BLaER1 (cell line): Measurements from ENCODE around the gene YAF2.

ENCODE experiments used
- H3K27ac ChIP-seq: shearing (Covaris generic); formaldehyde crosslinking; 2 replicates; pipeline ENCODE4 v1.8.1; 2022
- H3K27me3 ChIP-seq: shearing (Covaris generic); formaldehyde crosslinking; 2 replicates; pipeline ENCODE4 v1.8.1; 2022
- H3K36me3 ChIP-seq: shearing (Covaris generic); formaldehyde crosslinking; 2 replicates; pipeline ENCODE4 v1.8.1; 2022
- H3K4me1 ChIP-seq: shearing (Covaris generic); formaldehyde crosslinking; 2 replicates; pipeline ENCODE4 v1.8.1; 2022
- H3K4me2 ChIP-seq: shearing (Covaris generic); formaldehyde crosslinking; 2 replicates; pipeline ENCODE4 v1.8.1; 2022
- H3K4me3 ChIP-seq: shearing (Covaris generic); formaldehyde crosslinking; 2 replicates; pipeline ENCODE4 v1.8.1; 2022
- H3K9ac ChIP-seq: shearing (Covaris generic); formaldehyde crosslinking; 2 replicates; pipeline ENCODE4 v1.8.1; 2022
- H3K9me3 ChIP-seq: shearing (Covaris generic); formaldehyde crosslinking; 2 replicates; pipeline ENCODE4 v1.8.1; 2022
- H4K20me1 ChIP-seq: shearing (Covaris generic); formaldehyde crosslinking; 2 replicates; pipeline ENCODE4 v1.8.1; 2022
- Cebpa-rat ChIP-seq: shearing (Covaris generic); IDR thresholded peaks from 2 replicates; pipeline ENCODE4 v1.8.1; 2022

The YAF2 gene

GRCh38 chr12:42277396-42278127, 39.5 kb upstream of the YAF2 start:
- Histone ChIP-seq H3K27ac (no peak overlapping the region), H3K9ac (no peak overlapping the region), H3K4me2 (no peak overlapping the region), H3K9me3 (peaks cover 6% of the 10 kb centered on the region), H3K4me3 (no peak overlapping the region), H3K36me3 (no peaks in the 10 kb centered on the region), H3K27me3 (no peaks in the 10 kb centered on the region), H4K20me1 (no peaks in the 10 kb centered on the region), H3K4me1 (no peaks in the 10 kb centered on the region)
- no peak for TF ChIP-seq Cebpa-rat

DNA sequence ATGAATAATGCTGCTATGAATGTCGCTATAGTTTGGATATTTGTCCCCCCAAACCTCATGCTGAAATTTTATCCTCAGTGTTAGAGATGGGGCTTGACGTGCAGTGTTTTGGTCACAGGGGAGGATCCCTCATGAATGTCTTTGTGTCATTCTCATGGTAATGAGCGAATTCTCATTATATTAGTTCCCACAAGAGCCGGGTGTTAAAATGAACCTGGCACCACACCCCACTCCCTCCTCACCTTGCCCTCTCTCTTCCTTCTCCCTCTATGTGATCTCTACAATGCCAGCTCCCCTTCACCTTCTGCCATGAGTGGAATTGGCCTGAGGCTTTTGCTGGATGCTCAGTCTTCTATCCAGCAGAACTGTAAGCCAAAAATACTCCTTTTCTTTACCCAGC, 37.5 kb upstream of the YAF2 start:
- H3K9me3 ChIP-seq: peaks cover 6% of the 10 kb centered on the region
- no peak overlapping the region for H3K27ac ChIP-seq
- no peaks in the 10 kb centered on the region for H3K36me3 ChIP-seq
- peaks cover 9% of the 10 kb centered on the region for H3K4me1 ChIP-seq
- no peak overlapping the region for H3K9ac ChIP-seq
- H4K20me1 ChIP-seq: no peaks in the 10 kb centered on the region
- H3K4me3 ChIP-seq: no peak overlapping the region
- no peaks in the 10 kb centered on the region for H3K27me3 ChIP-seq
- TF ChIP-seq Cebpa-rat: no peak
- H3K4me2 ChIP-seq: no peak overlapping the region

DNA sequence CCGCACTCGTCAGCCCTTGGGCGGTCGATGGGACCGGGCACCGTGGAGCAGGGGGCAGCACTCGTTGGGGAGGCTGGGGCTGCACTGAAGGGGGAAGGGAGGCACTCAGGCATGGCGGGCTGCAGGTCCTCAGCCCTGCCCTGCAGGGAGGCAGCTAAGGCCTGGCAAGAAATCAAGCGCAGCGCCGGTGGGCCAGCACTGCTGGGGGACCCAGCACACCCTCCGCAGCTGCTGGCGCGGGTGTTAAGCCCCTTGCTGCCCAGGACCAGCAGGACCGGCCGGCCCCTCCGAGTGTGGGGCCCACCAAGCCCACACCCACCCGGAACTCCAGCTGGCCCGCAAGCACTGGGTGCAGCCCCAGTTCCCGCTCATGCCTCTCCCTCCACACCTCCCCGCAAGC, 35.7 kb upstream of the YAF2 start:
- Histone ChIP-seq H3K4me3 (no peak overlapping the region), H4K20me1 (no peaks in the 10 kb centered on the region), H3K27me3 (no peaks in the 10 kb centered on the region), H3K27ac (no peak overlapping the region), H3K4me2 (no peak overlapping the region), H3K4me1 (peaks cover 12% of the 10 kb centered on the region), H3K9ac (no peak overlapping the region), H3K9me3 (peaks cover 6% of the 10 kb centered on the region), H3K36me3 (no peaks in the 10 kb centered on the region)
- no peak for TF ChIP-seq Cebpa-rat

DNA sequence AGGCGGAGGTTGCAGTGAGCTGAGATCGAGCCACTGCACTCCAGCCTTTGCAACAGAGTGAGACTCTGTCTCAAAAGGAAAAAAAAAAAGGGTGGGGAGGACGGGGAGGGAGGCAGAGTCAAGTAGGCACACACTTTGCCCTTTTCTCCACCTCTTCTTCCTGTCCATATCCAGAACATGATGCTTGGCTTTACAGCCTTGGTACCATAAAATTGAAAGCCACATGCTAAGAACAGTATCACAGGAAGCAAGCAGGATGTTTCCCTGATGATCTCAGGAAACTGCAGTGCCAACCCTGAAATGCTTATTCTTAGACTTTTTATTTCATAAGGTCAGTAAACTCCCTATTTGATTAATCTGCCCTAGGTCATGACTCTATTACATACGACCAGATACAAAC, 32.5 kb upstream of the YAF2 start:
- no peak for TF ChIP-seq Cebpa-rat
- no peaks in the 10 kb centered on the region for H3K36me3 ChIP-seq
- H3K4me2 ChIP-seq: peak overlapping the region; percentile 3; the same call in 1 of the 2 replicates
- no peak overlapping the region for H3K4me3 ChIP-seq
- H3K27ac ChIP-seq: no peak overlapping the region
- peaks cover 12% of the 10 kb centered on the region for H3K4me1 ChIP-seq
- H3K9ac ChIP-seq: no peak overlapping the region
- H3K9me3 ChIP-seq: peaks cover 18% of the 10 kb centered on the region
- no peaks in the 10 kb centered on the region for H4K20me1 ChIP-seq
- no peaks in the 10 kb centered on the region for H3K27me3 ChIP-seq

GRCh38 chr12:42267413-42268190, 29.6 kb upstream of the YAF2 start:
- Histone ChIP-seq H3K27me3 (no peaks in the 10 kb centered on the region), H3K27ac (no peak overlapping the region), H3K9me3 (peaks cover 12% of the 10 kb centered on the region), H3K4me3 (no peak overlapping the region), H3K4me2 (no peak overlapping the region), H3K36me3 (no peaks in the 10 kb centered on the region), H3K9ac (no peak overlapping the region), H4K20me1 (no peaks in the 10 kb centered on the region), H3K4me1 (peaks cover 12% of the 10 kb centered on the region)
- no peak for TF ChIP-seq Cebpa-rat

GRCh38 chr12:42266579-42267230, 28.7 kb upstream of the YAF2 start:
- TF ChIP-seq Cebpa-rat: no peak
- H3K4me3 ChIP-seq: no peak overlapping the region
- peaks cover 12% of the 10 kb centered on the region for H3K4me1 ChIP-seq
- no peaks in the 10 kb centered on the region for H3K36me3 ChIP-seq
- H3K9me3 ChIP-seq: peaks cover 12% of the 10 kb centered on the region
- no peak overlapping the region for H3K9ac ChIP-seq
- H3K4me2 ChIP-seq: no peak overlapping the region
- no peaks in the 10 kb centered on the region for H4K20me1 ChIP-seq
- H3K27ac ChIP-seq: no peak overlapping the region
- H3K27me3 ChIP-seq: no peaks in the 10 kb centered on the region

DNA sequence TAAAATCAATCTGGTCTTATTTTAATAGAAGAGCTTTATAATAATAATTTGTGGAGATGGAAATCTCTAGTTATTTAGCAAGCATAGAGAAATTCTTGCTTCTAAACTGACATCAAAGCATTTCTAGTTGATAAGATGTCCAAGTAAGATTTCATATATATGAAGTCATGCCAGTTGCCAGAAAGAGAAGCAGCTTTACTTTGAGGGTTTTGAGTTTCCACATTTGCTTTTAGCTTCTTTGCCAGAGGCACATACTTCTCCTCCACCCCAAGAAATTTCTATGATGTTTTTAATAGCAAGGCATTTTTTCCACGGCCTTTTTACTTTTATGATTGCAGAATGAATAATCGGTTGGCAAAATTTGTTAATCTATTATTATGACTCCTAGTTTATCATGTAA, 24.2 kb upstream of the YAF2 start:
- H4K20me1 ChIP-seq: no peaks in the 10 kb centered on the region
- H3K9me3 ChIP-seq: peaks cover 6% of the 10 kb centered on the region
- TF ChIP-seq Cebpa-rat: no peak
- H3K4me1 ChIP-seq: no peaks in the 10 kb centered on the region
- no peak overlapping the region for H3K4me2 ChIP-seq
- no peak overlapping the region for H3K4me3 ChIP-seq
- H3K36me3 ChIP-seq: no peaks in the 10 kb centered on the region
- no peaks in the 10 kb centered on the region for H3K27me3 ChIP-seq
- H3K9ac ChIP-seq: no peak overlapping the region
- H3K27ac ChIP-seq: no peak overlapping the region

DNA sequence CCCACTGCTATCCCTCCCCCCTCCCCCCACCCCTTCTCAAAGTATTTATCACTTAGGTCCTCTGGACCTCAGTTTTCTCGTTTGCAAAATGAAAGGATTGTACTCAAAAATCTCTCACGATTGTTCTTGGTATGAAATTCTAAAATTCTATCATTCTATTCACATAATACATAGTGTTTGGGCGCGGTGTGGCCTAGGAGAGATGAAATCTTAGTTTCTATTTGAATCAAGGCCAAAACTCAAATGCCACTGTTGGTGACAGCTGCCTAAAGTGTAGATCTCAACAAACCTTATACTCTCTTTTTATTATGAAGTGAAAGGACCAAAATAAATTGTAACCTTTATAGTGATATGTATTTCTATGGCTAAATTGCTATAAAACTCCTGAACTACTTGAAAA, 23.7 kb upstream of the YAF2 start:
- Histone ChIP-seq H3K36me3 (no peaks in the 10 kb centered on the region), H4K20me1 (no peaks in the 10 kb centered on the region), H3K9ac (no peak overlapping the region), H3K27ac (no peak overlapping the region), H3K4me3 (no peak overlapping the region), H3K27me3 (no peaks in the 10 kb centered on the region), H3K4me2 (no peak overlapping the region), H3K9me3 (peaks cover under 1% of the 10 kb centered on the region), H3K4me1 (no peaks in the 10 kb centered on the region)
- TF ChIP-seq Cebpa-rat: no peak

DNA sequence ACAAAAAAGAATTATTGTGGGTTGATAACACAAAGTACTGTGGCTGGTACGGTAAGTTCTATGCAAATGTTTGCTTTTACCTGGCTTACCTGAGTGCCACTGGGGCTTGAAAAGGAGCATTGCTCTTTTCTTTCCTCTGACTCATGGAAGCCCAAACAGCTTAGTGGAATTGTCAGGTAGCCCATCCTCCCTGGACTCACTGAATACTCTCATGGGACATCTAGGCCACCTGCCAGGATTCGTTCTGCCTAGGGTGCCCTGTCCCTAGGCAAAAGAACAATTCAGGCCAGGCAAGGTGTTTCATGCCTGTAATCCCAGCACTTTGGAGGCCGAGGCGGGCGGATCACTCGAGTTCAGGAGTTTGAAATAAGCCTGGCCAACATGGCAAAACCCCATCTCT, 22.5 kb upstream of the YAF2 start:
- Histone ChIP-seq H3K27ac (no peak overlapping the region), H3K9me3 (no peaks in the 10 kb centered on the region)
- no peak for TF ChIP-seq Cebpa-rat

GRCh38 chr12:42259699-42260098, 21.7 kb upstream of the YAF2 start:
- Histone ChIP-seq H3K36me3 (no peaks in the 10 kb centered on the region), H3K27me3 (no peaks in the 10 kb centered on the region), H4K20me1 (no peaks in the 10 kb centered on the region), H3K4me3 (no peak overlapping the region), H3K4me1 (no peaks in the 10 kb centered on the region), H3K9ac (no peak overlapping the region), H3K4me2 (no peak overlapping the region), H3K27ac (no peak overlapping the region), H3K9me3 (no peaks in the 10 kb centered on the region)
- TF ChIP-seq Cebpa-rat: no peak

More for the DNA sequence above, 22.5 kb upstream of the YAF2 start:
- Histone ChIP-seq H3K9ac (no peak overlapping the region), H3K4me1 (no peaks in the 10 kb centered on the region), H3K27me3 (no peaks in the 10 kb centered on the region), H3K4me3 (no peak overlapping the region), H4K20me1 (no peaks in the 10 kb centered on the region), H3K36me3 (no peaks in the 10 kb centered on the region), H3K4me2 (no peak overlapping the region)
